HG03280 (cell line): ENCODE measurements around the gene SAMD4B.
"Not testable (repeated sequence)": the region's sequence is repeated elsewhere in the genome, so short reads cannot be mapped to it uniquely, and the experiment has no call there.

Source experiments
- ATAC-seq: cut with Tn5 transposase; IDR thresholded peaks from one replicate; pipeline ENCODE4 v1.9.1; 2021; ENCODE audit warnings: mild to moderate bottlenecking, moderate library complexity; ENCODE audit not compliant: unreplicated experiment

The SAMD4B gene

GRCh38 chr19:39363901-39364457 lies 21.8 kb downstream of the SAMD4B start:
- no peak for ATAC-seq

- no peak for ATAC-seq
These were observed 23.3 kb downstream of the SAMD4B start for GRCh38 chr19:39365531-39365930.

GRCh38 chr19:39369200-39369599 lies 27.0 kb downstream of the SAMD4B start:
- ATAC-seq = no peak

GRCh38 chr19:39370735-39371134 lies 28.5 kb downstream of the SAMD4B start:
- no peak for ATAC-seq

GRCh38 chr19:39372047-39372802 lies 30.0 kb downstream of the SAMD4B start:
- ATAC-seq = no peak

- ATAC-seq = no peak
These were observed 30.7 kb downstream of the SAMD4B start for GRCh38 chr19:39372941-39373340.

- no peak for ATAC-seq
These were observed 33.7 kb downstream of the SAMD4B start for GRCh38 chr19:39375929-39376328.

- no peak for ATAC-seq
These were observed 35.4 kb downstream of the SAMD4B start for GRCh38 chr19:39377373-39378362.

- ATAC-seq = not testable (repeated sequence)
These were observed 37.1 kb downstream of the SAMD4B start for GRCh38 chr19:39379366-39379765.

GRCh38 chr19:39379865-39380396 lies 37.7 kb downstream of the SAMD4B start:
- ATAC-seq = no peak

GRCh38 chr19:39380521-39381502 lies 38.6 kb downstream of the SAMD4B start:
- no peak for ATAC-seq

GRCh38 chr19:39381910-39382611 lies 39.8 kb downstream of the SAMD4B start:
- no peak for ATAC-seq

- no peak for ATAC-seq
These were observed 41.0 kb downstream of the SAMD4B start for GRCh38 chr19:39382991-39383828.

- ATAC-seq = no peak
These were observed 42.8 kb downstream of the SAMD4B start for GRCh38 chr19:39384839-39385568.

- ATAC-seq = no peak
These were observed 43.6 kb downstream of the SAMD4B start for GRCh38 chr19:39385629-39386411.

- ATAC-seq = no peak
These were observed 44.3 kb downstream of the SAMD4B start for GRCh38 chr19:39386557-39386956.

GRCh38 chr19:39388657-39389056 lies 46.4 kb downstream of the SAMD4B start:
- no peak for ATAC-seq
